ENCODE data around the gene CCDC171.

DNA sequence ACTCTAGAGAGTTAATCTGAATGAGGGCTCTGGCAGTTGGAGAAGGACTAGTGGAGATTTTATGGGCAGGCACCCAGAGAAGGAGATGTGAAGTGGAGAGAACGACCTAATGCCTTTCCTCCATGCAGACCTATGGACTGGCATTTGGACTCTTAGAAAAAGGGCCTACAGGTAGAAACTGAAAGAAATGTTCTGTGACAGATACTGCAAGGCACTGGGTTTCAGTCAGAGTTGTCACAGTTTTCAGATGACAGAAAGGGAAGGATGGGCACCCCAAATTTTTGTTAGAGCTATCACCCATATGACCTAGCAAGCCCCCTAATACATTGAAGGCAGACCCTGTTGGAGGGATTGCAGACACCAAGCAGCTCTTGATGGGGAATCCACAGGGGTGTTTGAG lies 406.8 kb downstream of the CCDC171 start:
- TF ChIP-seq CTCF (IDR thresholded peaks at IDR 0.05): no peak
- TF ChIP-seq POLR2A (IDR thresholded peaks at IDR 0.05): no peak
